NCI-H2081 (cell line): Measurements from ENCODE around the gene HS2ST1.
"Not testable (repeated sequence)": the region's sequence is repeated elsewhere in the genome, so short reads cannot be mapped to it uniquely, and the experiment has no call there.

Experiments
- DNase-seq, 2 experiments: peaks; one replicate each; lab custom pipeline; 2025; lab: John Stamatoyannopoulos, UW

Gene HS2ST1

DNA sequence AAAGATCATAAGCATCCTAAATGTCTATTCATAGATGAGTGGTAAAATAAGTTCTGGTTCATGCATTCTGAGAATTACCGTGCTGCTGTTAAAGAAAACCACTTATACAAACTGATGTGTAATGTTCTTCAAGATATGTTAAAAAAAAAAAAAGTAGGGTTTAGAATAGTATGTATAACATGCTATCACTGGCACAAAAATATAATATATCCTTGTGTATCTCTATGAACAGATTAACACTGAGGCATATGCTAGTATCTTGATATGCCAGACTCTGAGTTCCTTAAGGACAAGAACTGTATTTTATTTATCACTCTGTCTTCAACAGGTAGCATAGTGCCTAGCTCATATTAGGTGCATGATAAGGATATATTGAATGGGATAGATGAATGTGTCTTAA is 108.9 kb downstream of the HS2ST1 start:
- DNase-seq = no peak

DNA sequence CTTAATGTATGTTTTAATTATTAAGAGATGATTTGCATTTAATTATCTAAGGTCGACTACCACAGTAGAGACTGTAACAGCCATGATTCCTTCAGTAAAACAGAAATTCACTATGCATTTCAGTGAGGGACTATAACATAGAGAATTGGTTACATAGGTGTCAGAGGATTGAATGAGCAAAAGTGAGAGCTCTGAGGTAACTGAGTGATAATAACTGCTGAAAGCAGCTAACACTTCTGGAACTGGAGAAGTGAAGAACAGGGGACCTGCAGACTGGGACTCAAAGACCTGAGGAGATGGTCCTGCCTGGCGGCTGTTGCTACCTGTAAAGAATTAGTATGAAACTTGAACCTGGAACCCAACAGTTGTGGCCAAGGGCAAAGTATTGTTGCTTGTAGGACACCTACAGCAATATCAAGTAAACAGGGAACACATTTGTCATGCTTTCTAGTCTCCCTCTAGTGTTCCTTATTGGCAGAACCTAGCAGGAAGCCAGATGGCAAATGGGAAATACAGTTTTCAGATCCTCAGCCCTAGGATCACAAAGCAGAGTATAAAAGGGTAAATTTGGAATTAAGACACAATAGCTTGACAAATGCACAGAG is 110.6 kb downstream of the HS2ST1 start:
- peak in 1 of 2 experiments; percentile 26 for DNase-seq

DNA sequence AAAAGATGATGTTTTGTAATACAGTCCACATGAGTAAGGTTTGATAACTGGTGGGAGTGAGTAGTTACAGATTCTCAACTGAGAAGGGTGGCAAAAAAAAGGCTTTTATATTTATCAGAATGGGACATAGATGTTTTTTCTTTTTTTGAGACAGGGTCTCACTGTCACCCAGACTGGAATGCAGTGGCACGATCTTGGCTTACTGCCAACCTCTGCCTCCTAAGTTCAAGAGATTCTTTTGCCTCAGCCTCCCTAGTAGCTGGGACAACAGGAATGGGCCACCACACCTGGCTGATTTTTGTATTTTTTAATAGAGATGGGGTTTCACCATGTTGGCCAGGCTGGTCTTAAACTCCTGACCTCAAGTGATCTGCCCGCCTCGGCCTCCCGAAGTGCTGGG is 113.1 kb downstream of the HS2ST1 start:
- not testable (repeated sequence) for DNase-seq

DNA sequence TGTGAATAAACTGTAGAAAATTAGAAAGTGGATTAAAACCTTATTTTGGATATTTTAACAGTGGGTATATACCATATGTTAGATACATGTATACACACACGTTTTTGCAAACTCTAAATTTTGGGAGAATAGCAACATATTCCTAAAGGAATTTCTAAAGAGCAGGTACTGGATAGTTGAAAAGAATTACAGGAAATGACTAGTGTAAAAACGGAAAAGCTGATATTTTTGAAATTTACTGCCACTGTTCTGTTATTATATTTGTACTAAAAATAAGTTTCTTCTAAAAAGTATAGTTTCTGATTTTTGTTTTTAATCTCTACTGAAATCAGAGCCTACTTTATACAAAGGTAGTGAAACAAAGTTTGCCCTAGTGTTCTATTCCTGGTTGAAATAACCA is 114.1 kb downstream of the HS2ST1 start:
- DNase-seq = no peak

DNA sequence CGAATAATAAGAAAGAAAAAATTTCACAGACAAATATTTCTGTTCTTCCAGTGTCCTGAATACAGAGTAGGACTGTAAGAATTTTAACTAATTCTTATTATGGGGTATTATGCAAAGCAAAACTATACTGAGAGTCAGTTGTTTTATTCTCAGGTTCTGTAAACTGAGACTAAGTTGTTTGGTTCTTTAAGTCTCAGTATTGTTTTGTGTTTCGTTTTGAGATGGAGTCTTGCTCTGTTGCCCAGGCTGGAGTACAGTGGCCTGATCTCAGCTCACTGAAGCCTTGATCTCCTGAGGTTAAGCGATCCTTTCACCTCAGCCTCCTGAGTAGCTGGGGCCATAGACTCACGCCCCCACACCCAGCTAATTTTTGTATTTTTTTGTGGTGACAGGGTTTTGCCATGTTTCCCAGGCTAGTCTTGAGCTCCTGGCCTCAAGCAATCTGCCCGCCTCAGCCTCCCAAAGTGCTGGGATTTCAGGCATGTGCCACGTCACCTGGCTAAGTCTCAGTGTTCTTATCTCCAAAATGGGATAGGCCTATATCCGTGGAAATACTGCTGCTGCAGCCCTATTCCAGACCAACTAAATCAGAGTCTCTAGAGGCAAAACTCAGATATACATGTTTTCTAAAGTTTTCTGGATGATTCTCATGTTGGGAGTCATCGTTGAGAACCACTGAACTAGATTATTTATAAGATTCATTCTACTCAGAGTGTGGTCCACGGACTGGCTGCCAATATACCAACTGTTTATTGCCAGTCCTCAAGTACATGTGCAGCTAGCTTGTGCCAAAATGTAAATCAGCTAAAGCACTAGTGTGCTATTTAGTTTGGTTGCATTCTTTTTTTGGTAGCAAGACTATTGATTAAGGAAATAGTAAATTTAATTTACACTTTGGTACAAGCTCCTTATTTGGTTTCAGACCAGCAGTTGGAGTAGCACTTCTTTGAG is 116.6 kb downstream of the HS2ST1 start:
- DNase-seq = no peak

DNA sequence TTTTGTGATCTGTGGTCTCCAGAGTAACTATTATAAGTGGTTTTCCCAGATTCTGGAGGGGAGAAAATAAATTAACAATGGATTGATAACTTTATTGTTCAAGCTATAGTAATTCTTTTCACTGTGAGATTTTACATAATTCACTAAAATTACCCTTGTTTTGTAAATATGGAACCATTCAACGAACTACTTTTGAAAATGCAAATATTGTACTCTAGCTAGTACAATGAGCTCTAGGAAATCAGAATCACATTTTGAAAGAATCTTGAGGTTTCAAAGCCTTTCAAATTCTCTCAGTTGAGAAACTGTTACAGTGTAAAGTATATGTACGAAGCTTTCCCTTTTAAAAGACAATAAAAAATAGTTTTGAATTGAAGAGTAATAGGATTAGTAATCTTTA is 119.9 kb downstream of the HS2ST1 start:
- DNase-seq = no peak

DNA sequence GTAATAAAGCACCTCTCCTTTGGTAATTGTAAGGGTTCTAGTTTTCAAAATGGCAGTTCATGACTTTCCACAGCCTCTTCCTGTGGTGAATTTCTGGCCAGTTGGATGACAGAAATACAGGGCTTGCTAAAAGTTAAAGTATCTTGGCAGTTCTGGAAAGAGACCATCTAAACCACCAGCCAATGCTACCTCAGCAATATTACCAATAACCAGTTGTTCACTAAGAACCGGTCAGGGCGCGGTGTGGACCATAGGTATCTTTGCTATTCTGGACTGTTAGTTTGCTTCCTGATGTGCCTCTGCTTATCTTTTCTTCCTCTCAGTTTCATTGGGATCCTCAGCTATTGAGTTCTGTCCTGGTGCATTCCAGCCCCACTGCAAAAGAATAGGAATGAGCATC is 124.7 kb downstream of the HS2ST1 start:
- DNase-seq = no peak

DNA sequence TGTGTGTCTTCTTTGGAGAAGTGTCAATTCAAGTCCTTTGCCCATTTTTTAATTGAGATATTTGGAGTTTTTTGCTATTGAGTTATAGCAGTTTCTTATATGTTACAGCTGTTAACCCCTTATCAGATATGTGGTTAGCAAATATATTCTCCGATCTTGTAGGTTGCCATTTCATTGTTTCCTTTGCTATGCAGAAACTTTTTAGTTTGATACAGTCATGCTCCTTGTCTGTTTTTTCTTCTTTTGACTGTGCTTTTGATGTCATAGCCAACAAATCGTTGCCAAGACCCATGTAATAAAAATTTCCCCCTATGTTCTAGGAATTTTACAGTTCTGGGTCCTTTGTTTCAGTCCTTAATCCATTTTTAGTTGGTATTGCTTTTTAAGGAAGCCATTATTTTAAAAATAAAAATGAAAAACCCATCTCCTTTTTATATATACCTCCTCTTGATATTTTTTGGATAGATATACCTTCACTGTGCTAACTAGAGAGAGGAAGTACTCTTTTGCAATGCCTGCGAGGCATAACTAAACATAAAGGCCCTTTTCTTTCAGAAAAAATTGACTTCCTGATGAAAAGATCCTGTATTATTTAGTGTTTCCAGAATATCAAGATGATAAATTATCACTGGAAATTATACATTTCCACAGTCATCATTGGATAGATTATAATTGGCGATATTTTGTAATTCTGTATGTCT is 127.8 kb downstream of the HS2ST1 start:
- DNase-seq = no peak

DNA sequence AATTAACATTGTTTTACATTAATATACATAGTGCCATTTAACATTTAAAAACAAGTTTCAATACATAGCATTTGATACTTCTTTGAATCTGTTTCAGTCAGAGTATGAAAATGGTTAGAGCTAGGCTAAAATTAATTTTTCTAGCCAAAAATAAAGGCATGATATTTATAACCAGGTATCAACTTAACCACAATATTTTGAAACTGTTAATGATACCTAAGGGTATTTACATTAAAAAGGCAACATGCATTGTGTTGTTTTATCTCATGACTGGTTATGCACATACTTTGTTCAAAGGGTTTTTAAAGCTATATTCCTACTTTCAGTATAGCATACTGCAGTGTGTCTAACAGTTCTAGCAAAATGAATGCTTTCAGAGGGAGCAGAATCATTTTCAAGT is 130.0 kb downstream of the HS2ST1 start:
- no peak for DNase-seq

DNA sequence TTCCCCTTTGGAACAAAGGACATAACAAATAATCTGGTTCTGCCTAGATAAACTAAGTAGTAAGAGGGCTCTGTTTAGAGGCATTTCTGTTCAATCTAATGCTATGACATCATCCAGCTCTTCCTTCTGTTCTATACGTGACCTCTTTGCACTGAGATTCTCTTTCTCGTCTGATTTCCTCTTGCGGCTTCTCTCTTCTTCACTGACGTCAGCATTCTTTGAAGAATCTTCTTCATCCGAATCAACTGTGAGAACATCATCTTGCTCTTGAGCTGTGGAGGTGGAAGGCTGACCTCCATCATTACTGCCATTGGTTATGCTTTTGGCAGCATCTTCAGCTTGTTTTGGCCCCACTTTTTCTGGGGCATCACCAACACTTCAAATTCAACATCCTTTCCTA is 130.4 kb downstream of the HS2ST1 start:
- no peak for DNase-seq

DNA sequence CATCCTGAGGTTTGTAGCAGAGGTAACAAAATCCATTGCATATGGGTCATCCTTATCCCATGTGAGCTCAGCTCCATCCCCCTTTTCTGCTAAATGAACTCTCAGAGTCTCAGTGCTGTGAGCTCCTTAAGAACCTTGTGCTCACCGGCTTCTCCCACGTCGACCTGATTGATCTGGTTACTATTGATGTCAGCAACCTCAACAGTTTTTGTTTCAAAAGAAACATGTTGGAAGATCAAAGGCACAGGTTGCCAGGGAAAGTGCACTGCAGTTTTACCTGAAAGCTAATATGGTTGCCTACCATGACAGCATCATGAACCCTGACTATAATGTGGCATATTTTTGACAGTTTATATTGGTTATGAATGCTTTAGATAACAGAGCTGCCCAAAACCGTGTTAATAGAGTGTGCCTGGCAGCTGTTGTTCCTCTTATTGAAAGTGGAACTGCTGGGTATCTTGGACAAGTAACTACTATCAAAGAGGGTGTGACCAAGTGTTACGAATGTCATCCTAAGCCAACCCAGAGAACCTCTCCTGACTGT is 131.4 kb downstream of the HS2ST1 start:
- DNase-seq = no peak

DNA sequence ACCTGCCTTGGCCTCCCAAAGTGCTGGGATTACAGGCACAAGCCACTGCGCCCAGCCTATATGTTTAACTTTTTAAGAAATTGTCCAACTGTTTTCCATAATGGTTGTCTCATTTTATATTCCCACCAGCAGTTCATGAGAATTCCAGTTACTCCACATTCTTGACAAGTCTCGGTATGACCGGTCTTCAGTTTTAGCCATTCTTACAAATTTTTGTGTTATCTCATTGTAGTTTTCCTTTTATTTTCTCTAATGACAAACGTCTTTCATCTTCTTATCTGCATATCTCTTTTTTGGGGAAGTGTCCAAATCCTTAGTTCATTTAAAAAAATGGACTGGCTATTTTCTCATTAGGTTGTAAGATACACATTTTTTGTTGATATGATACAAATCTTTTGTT is 132.5 kb downstream of the HS2ST1 start:
- DNase-seq = no peak

DNA sequence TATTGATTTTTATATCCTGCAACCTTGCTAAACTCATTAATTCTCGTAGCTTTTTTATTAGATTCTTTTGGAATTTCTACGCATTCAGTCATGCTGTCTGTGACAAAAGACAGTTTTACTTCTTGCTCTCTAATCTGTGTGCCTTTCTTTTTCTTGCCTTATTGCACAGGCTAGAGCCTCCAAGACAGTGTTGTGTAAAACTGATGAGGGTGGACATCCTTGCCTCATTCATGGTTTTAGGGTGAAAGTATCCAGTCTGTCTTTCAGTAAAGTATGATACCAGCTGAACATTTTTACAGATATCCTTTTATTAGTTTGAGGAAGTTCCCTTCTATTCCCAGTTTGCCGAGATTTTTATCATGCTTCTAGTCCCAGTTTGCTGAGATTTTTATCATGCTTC is 133.8 kb downstream of the HS2ST1 start:
- DNase-seq = no peak

DNA sequence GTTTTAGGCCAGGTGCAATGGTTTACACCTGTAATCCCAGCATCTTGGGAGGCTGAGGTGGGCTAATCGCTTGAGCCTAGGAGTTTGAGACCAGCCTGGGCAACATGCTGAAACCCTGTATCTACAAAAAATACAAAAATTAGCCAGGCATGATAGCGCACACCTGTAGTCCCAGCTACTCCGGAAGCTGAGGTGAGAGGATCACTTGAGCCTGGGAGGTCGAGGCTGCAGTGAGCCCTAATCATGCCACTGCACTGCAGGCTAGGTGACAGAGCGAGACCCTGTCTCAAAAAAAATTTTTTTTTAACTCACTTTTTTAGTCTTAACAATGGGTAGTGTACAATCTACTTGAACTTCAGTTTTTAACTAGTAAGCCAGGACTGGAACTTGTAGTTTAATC is 137.5 kb downstream of the HS2ST1 start:
- no peak for DNase-seq

DNA sequence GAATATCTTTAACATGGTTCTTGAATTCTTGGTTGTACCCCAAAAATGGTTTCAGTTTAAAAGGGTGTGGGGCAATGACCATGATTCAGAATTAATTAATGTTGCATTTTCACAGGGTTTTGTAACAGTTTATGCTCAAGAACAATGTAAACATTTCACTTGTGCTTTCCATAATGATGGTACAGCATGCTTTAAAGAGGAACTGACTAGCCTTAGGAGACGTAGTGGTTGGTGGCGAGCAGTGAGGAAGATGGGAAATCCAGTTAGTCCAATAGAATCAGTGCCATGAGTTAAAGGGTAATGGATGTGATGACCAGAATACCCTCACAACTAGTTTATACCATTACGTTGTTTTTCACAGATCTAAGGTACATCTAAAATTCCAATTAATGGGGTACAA is 138.0 kb downstream of the HS2ST1 start:
- no peak for DNase-seq

DNA sequence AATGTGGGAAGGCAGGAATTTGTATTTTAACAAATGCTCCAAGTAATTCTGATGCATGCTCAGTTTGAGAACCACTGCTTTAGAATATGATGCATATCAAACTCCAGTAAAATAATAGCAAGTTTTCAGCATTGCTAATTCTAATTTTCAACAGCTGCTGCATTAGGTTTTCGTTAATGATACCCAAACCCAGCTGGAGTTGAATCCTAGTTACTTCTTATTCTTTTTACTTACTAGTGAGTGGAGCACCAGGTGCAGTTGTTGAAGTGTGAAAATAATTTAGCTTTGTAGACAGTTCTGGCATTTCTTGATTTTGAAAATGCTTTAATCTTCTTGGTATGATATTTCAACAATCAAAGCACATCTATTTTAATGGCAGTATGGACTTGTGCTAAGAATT is 138.5 kb downstream of the HS2ST1 start:
- DNase-seq = no peak

DNA sequence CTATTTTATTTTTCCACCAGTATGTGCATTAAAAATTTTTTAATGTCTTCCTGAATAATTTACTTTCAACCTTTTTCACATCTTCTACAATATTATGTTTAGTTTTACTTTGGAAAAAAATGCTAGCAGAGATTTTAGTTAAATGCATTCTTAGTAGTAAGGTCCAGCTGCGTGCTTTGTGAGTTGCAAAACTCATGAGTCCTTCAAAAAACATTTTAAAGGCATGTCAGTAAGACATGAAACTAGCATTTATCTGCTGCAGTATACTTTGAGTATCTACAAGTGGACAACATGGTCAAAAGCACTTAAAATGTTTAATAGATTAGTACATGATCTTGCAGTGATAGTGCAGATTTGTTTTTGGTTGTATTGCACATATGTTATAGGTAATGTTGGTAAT is 139.0 kb downstream of the HS2ST1 start:
- no peak for DNase-seq

DNA sequence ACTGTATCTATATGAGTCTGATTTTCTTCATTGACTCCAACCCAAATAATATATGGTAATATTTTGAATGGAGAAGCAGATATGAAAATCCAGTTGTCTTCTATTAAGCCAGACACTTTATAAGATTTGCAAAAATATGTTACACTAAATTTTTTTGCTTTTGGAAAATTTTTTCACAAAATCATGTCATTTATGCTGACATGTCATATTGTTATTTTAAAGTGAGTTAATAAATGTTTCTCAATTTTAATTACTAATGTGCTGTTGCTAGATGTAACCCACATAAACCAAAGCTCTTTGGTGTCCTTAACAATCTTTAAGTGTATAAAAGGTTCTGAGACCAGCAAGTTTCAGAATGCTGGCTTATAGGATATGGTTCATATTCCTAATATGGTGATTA is 142.5 kb downstream of the HS2ST1 start:
- no peak for DNase-seq

DNA sequence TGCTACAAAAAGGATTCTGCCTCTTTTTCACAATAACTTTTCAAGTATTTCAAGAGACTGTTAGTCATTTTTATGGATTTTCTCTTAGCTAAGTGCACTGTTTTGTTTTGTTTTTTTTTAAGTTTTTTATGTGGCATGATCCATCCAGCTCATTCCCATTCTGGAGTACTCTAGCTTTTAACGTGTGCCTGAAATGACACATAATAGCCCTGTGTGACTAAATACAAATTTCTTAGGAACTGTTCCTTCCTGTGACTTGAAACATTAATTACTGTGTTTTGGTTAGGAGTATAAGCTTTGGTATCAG is 143.9 kb downstream of the HS2ST1 start:
- no peak for DNase-seq

DNA sequence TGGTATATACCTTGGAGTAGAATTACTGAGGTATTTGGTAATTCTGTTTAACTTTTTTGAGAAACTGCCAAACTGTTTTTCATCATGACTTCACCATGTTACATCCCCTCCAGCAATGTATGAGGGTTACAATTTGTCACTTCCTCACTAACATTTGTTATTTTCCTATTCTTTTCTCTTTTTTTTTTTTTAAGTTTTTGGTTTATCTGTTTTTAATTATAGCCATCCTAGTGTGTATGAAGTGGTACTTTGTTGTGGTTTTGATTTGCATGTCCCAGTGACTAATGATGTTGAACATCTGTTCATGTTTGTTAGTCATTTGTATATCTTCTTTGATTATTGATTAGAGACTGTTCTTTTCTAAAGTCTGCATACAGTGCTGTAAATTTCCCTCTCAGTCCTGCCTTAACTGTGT is 147.3 kb downstream of the HS2ST1 start:
- no peak for DNase-seq

DNA sequence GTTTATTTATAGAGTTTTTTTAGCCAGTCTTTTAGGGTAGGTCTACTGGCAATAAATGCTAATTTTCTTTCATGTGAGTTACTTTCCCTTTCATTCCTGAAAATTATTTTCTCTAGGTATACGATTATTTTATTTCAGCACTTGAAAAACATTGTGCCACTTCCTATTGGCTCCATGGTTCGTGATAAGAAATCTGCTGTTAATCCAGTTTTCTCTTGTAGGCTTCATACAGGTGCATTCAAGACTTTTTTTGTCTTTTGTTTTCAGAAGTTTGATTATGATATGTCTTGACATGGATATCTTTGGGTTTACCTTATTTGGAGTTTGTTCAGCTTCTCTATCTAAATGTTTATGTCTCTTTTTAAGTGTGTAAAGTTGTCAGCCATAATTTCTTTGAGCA is 148.3 kb downstream of the HS2ST1 start:
- no peak for DNase-seq

DNA sequence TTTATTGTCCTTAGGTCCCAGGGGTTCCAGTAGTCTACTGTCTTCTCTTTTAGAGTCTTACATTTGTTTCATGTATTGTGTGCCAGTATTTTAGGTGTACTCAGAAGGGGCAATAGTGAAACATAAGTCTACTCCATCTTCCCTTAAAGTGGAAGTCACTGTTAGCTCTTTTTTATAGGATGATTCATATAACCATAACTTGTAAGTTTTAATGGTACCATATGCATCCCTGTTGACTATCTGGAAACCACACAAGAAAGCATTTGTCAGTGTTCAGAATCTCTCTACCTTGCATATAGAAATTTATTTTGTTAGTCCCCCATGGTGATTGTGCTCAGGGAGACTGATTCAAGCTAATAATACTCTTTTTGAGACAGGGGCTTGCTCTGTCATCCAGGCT is 149.9 kb downstream of the HS2ST1 start:
- DNase-seq = no peak

DNA sequence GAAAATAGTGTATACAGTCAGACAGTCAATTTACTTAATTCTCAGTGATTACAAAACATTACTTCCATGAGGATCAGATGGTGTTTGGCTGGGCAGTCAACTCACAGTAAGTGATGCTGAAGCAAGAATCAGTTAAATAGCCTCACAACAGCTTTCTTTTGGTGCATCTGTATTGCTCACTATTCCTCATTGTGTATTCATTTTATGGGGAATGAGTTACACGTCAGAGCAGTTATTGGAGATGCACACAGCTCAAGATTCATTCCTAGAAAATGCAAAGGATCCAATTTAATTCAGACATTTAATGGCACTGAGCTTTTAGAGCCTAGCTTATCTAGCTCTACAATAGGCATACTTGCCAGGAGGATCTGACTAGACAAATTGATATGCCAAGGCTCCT is 150.6 kb downstream of the HS2ST1 start:
- DNase-seq = no peak
